ENCODE results near the gene SPOCK1. TPM values are rescaled to one million over a fixed set of nuclear protein-coding genes. Genes with fewer than 3 reads are reported as not detected.
A peak's percentile ranks its signal among the peaks of the same experiment; 100 is the strongest.

SPOCK1 gene
- polyA plus RNA-seq, 3 donors, result 1.8 to 5.7 (median 2.1) TPM

- no peak overlapping the region for H3K4me3 ChIP-seq (replicated peaks in 1 of 3; ENCODE audit: low read depth in 2 of 3, low read length in 3 of 3)
- H3K9me3 Mint-ChIP-seq, result peaks cover 0 to 3% (median 0%) of the 10 kb centered on the region in 7 donors
These were observed 233.7 kb downstream of the SPOCK1 start for GRCh38 chr5:137265457-137265856.

GRCh38 chr5:137264573-137264972 is 234.6 kb downstream of the SPOCK1 start:
- no peaks in the 10 kb centered on the region for H4K20me1 ChIP-seq (ENCODE audit: insufficient read depth, low read length)
- H3K79me2 ChIP-seq (ENCODE audit: insufficient read depth, low read length), result no peaks in the 10 kb centered on the region
- WGBS (ENCODE audit: insufficient coverage), result 80% methylated on average over 2 of the region's 4 CpGs
- H3K27me3 Mint-ChIP-seq (ENCODE audit: low read depth in 3 of 3), result peaks cover 3 to 7% (median 4%) of the 10 kb centered on the region in 3 donors
- intact Hi-C loops (cut with micrococcal nuclease), result no loop called here
- H3K9me3 Mint-ChIP-seq, result peaks cover 0 to 3% (median 0%) of the 10 kb centered on the region in 7 donors
- no peak for DNase-seq
- H3K4me1 Mint-ChIP-seq, result no peaks in the 10 kb centered on the region
- H3K36me3 Mint-ChIP-seq, result no peaks in the 10 kb centered on the region
- H3K4me3 Mint-ChIP-seq, result peak overlapping the region in 1 of 2 donors; percentile 11
- no peaks in the 10 kb centered on the region for H3K9me3 ChIP-seq (replicated peaks in 1 of 2; ENCODE audit: control insufficient read depth in 1 of 2, insufficient read depth in 1 of 2, low read length in 2 of 2)
- no peak overlapping the region for H3K27ac Mint-ChIP-seq
- no peak overlapping the region for H3K9ac ChIP-seq (ENCODE audit: insufficient read depth, low read length, poor library complexity, severe bottlenecking)
- H3K36me3 ChIP-seq (replicated peaks in 1 of 2; ENCODE audit: control insufficient read depth in 1 of 2, insufficient read depth in 2 of 2, low read length in 2 of 2), result no peaks in the 10 kb centered on the region
- no peaks in the 10 kb centered on the region for H3K4me1 ChIP-seq (ENCODE audit: control insufficient read depth in 1 of 2, insufficient read depth in 2 of 2, low read length in 2 of 2)
- no peak overlapping the region for H2AFZ ChIP-seq (ENCODE audit: insufficient read depth, low read depth, low read length, poor library complexity, severe bottlenecking)
- H3K27ac ChIP-seq (ENCODE audit: low read depth in 1 of 2, low read length in 2 of 2), result no peak overlapping the region
- no peak for TF ChIP-seq CTCF (IDR thresholded peaks at IDR 0.05)
- H3K4me3 ChIP-seq (replicated peaks in 1 of 3; ENCODE audit: low read depth in 2 of 3, low read length in 3 of 3), result no peak overlapping the region
- peaks cover 0 to 2% of the 10 kb centered on the region in 2 donors for H3K27me3 ChIP-seq (ENCODE audit: control insufficient read depth in 2 of 2, insufficient read depth in 2 of 2, low read length in 2 of 2)
- no peak overlapping the region for H3K4me2 ChIP-seq (replicated peaks; ENCODE audit: extremely low read depth, low read length, poor library complexity, severe bottlenecking)

More at GRCh38 chr5:137265457-137265856, 233.7 kb downstream of the SPOCK1 start:
- H2AFZ ChIP-seq (ENCODE audit: insufficient read depth, low read depth, low read length, poor library complexity, severe bottlenecking), result no peak overlapping the region
- no peaks in the 10 kb centered on the region for H4K20me1 ChIP-seq (ENCODE audit: insufficient read depth, low read length)
- H3K27ac Mint-ChIP-seq, result no peak overlapping the region
- H3K4me1 ChIP-seq (ENCODE audit: control insufficient read depth in 1 of 2, insufficient read depth in 2 of 2, low read length in 2 of 2), result no peaks in the 10 kb centered on the region
- H3K27ac ChIP-seq (ENCODE audit: low read depth in 1 of 2, low read length in 2 of 2), result no peak overlapping the region
- no peaks in the 10 kb centered on the region for H3K79me2 ChIP-seq (ENCODE audit: insufficient read depth, low read length)
- no peaks in the 10 kb centered on the region for H3K9me3 ChIP-seq (replicated peaks in 1 of 2; ENCODE audit: control insufficient read depth in 1 of 2, insufficient read depth in 1 of 2, low read length in 2 of 2)
- intact Hi-C loops (cut with micrococcal nuclease), result no loop called here
- H3K4me2 ChIP-seq (replicated peaks; ENCODE audit: extremely low read depth, low read length, poor library complexity, severe bottlenecking), result no peak overlapping the region
- no peak for TF ChIP-seq CTCF (IDR thresholded peaks at IDR 0.05)
- H3K4me3 Mint-ChIP-seq, result no peak overlapping the region
- DNase-seq, result no peak
- no peaks in the 10 kb centered on the region for H3K36me3 Mint-ChIP-seq
- no peaks in the 10 kb centered on the region for H3K4me1 Mint-ChIP-seq
- no peaks in the 10 kb centered on the region for H3K36me3 ChIP-seq (replicated peaks in 1 of 2; ENCODE audit: control insufficient read depth in 1 of 2, insufficient read depth in 2 of 2, low read length in 2 of 2)
- WGBS (ENCODE audit: insufficient coverage), result no CpG with 5 or more reads among the region's 1 CpG
- peaks cover under 1 to 7% (median 7%) of the 10 kb centered on the region in 3 donors for H3K27me3 Mint-ChIP-seq (ENCODE audit: low read depth in 3 of 3)
- H3K9ac ChIP-seq (ENCODE audit: insufficient read depth, low read length, poor library complexity, severe bottlenecking), result no peak overlapping the region
- H3K27me3 ChIP-seq (ENCODE audit: control insufficient read depth in 2 of 2, insufficient read depth in 2 of 2, low read length in 2 of 2), result peaks cover 0 to 2% of the 10 kb centered on the region in 2 donors
